K562 (cell line): Measurements from ENCODE around the gene POGLUT2. TPM values are rescaled to one million over a fixed set of nuclear protein-coding genes. Genes with fewer than 3 reads are reported as not detected.

ENCODE experiments used
- CREB3 ChIP-seq: fragments of 450-650 bp; conservative IDR thresholded peaks from 2 replicates; pipeline ENCODE4 v1.6.1; 2016; ENCODE audit warnings: missing genetic modification characterization, low read depth, mild to moderate bottlenecking, missing compliant biosample characterization, moderate library complexity
- ESRRA ChIP-seq: fragments of 450-650 bp; IDR thresholded peaks from 2 replicates; pipeline ENCODE4 v1.6.1; 2014; ENCODE audit warnings: low read depth, mild to moderate bottlenecking, moderate library complexity, borderline replicate concordance
- FOXJ3 ChIP-seq: sonication (generic); formaldehyde crosslinking; IDR thresholded peaks from 2 replicates; pipeline ENCODE4 v1.4.0; 2020; ENCODE audit warnings: mild to moderate bottlenecking, missing genetic modification reagents
- FOXM1 ChIP-seq, 2 experiments: fragments of 450-650 bp in 1 of 2; sonication (generic) in 1 of 2; formaldehyde crosslinking in 1 of 2; IDR thresholded peaks; 2 replicates each; pipeline versions ENCODE4 v1.6.1 to v1.9.0; 2017 to 2022; ENCODE audit warnings: low read depth in 2 of 2, mild to moderate bottlenecking in 2 of 2, missing genetic modification reagents in 1 of 2, moderate library complexity in 1 of 2
- HNRNPK ChIP-seq: fragments of 200-400 bp; formaldehyde crosslinking; IDR thresholded peaks from one replicate; pipeline ENCODE4 v1.6.1; 2018; ENCODE audit warnings: mild to moderate bottlenecking, low read depth, low read length; ENCODE audit not compliant: poor library complexity, severe bottlenecking
- ILF3 ChIP-seq: fragments of 450-650 bp; IDR thresholded peaks from 2 replicates; pipeline ENCODE4 v1.6.1; 2018; ENCODE audit warnings: antibody characterized with exemption, mild to moderate bottlenecking, moderate library complexity, borderline replicate concordance
- MYBL2 ChIP-seq, 2 experiments: fragments of 450-650 bp in 1 of 2; sonication (generic) in 1 of 2; formaldehyde crosslinking in 1 of 2; IDR thresholded peaks; 2 replicates each; pipeline versions ENCODE4 v1.6.1 to v1.8.1; 2017 to 2022; ENCODE audit warnings: borderline replicate concordance in 1 of 2, inconsistent platforms in 1 of 2, low read depth in 1 of 2, mild to moderate bottlenecking in 1 of 2, missing genetic modification reagents in 1 of 2, moderate library complexity in 1 of 2
- NCOA4 ChIP-seq: fragments of 450-650 bp; IDR thresholded peaks from 2 replicates; pipeline ENCODE4 v1.6.1; 2018; ENCODE audit warnings: mild to moderate bottlenecking; ENCODE audit not compliant: partially characterized antibody
- PKNOX1 ChIP-seq: fragments of 450-650 bp; IDR thresholded peaks from 2 replicates; pipeline ENCODE4 v1.6.1; 2016
- POLR2A ChIP-seq: fragments of 450-650 bp; conservative IDR thresholded peaks from 2 replicates; pipeline ENCODE4 v1.6.1; 2016
- PTTG1 ChIP-seq: fragments of 450-650 bp; IDR thresholded peaks from 2 replicates; pipeline ENCODE4 v1.6.1; 2016; ENCODE audit warnings: low read depth, mild to moderate bottlenecking, missing genetic modification characterization, missing compliant biosample characterization
- RBM25 ChIP-seq: fragments of 200-400 bp; formaldehyde crosslinking; IDR thresholded peaks from 2 replicates; pipeline ENCODE4 v1.6.1; 2018; ENCODE audit warnings: low read length, low read depth, moderate library complexity; ENCODE audit not compliant: severe bottlenecking
- RCOR1 ChIP-seq, 2 experiments: IDR thresholded peaks; 2 replicates each; pipeline ENCODE4 v1.6.1; 2012; ENCODE audit warnings: low read depth in 2 of 2, low read length in 2 of 2, borderline replicate concordance in 1 of 2, improper control_type of control experiment in 1 of 2
- SETDB1 ChIP-seq: IDR thresholded peaks from one replicate; pipeline ENCODE4 v1.6.1; 2012; ENCODE audit warnings: low read length, control low read depth, inconsistent platforms
- SMAD3 ChIP-seq: fragments of 450-650 bp; formaldehyde crosslinking; conservative IDR thresholded peaks from 2 replicates; pipeline ENCODE4 v1.4.0; 2020; ENCODE audit warnings: mild to moderate bottlenecking
- TRIM24 ChIP-seq, 2 experiments: fragments of 450-650 bp; IDR thresholded peaks; 2 replicates each; pipeline ENCODE4 v1.6.1; 2016
- U2AF2 ChIP-seq: fragments of 200-400 bp; formaldehyde crosslinking; optimal IDR thresholded peaks from 2 replicates; pipeline ENCODE3; 2017; ENCODE audit warnings: low read depth, mild to moderate bottlenecking, low read length
- ZC3H4 ChIP-seq: sonication (generic); formaldehyde crosslinking; IDR thresholded peaks from 2 replicates; pipeline ENCODE4 v1.9.0; 2021; ENCODE audit warnings: missing genetic modification reagents, borderline replicate concordance
- ZMIZ1 ChIP-seq, 2 experiments: fragments of 150-350 bp in 1 of 2; IDR thresholded peaks; 2 replicates each; pipeline ENCODE4 v1.6.1; 2012 to 2016; ENCODE audit warnings: low read depth in 2 of 2, low read length in 2 of 2, mild to moderate bottlenecking in 1 of 2, moderate library complexity in 1 of 2
- ZNF384 ChIP-seq: IDR thresholded peaks from 2 replicates; pipeline ENCODE4 v1.6.1; 2012; ENCODE audit warnings: low read depth, low read length, improper control_type of control experiment
- ZNF551 ChIP-seq: fragments of 250-450 bp; sonication (Bioruptor Pico); IDR thresholded peaks from 2 replicates; pipeline ENCODE4 v1.5.0; 2021; ENCODE audit warnings: mild to moderate bottlenecking, moderate library complexity
- ZNF696 ChIP-seq: fragments of 250-450 bp; sonication (Bioruptor Pico); conservative IDR thresholded peaks from 2 replicates; pipeline ENCODE4 v1.4.0; 2020; ENCODE audit warnings: mild to moderate bottlenecking, moderate library complexity
- ZNF76 ChIP-seq: fragments of 250-450 bp; sonication (Bioruptor Pico); IDR thresholded peaks from 2 replicates; pipeline ENCODE4 v1.4.0; 2020; ENCODE audit warnings: mild to moderate bottlenecking, moderate library complexity, borderline replicate concordance
- polyA plus RNA-seq, 8 experiments: library from polyadenylated mRNA; depleted of rRNA in 4 of 8; stranded (reverse) in 5 of 8; unstranded in 3 of 8; fragments of >200 nt; fragmentation: Nextera tagmentation in 2 of 8; fragmentation: Illumina TruSeq in 1 of 8; extraction: Ambion mirVana in 2 of 8; extraction: Trizol in 1 of 8; gene quantifications; 2 replicates each; pipeline versions ENCODE4 v1.2.1 to v1.2.3, GENCODE V29; 2011 to 2014; ENCODE audit warnings: inconsistent platforms in 1 of 8, missing spikeins in 1 of 8
- total RNA-seq, 7 experiments: library from RNA; depleted of rRNA in 6 of 7; stranded (reverse); fragments of >200 nt in 6 of 7; fragmentation: Illumina TruSeq in 2 of 7; extraction: Trizol in 2 of 7; gene quantifications; 2 replicates each; pipeline versions ENCODE4 v1.2.1 to v1.2.3, GENCODE V29; 2011 to 2021; ENCODE audit warnings: low replicate concordance in 1 of 7

Gene POGLUT2
- total and polyA plus RNA-seq, 9 of the 15 experiments (the other 6 are each of a cell fraction or from before 2014, with no cell fraction given), result 3.8 to 11.8 (median 10.8) TPM

GRCh38 chr13:102773441-102774213, 25.1 kb downstream of the POGLUT2 start, which contains the start of gene TEX30 (continued):
- TF ChIP-seq ZC3H4 (no peak), ILF3 (no peak), RCOR1 (IDR thresholded peaks at IDR 0.05; ENCODE audit: borderline replicate concordance in 1 of 2, low read depth in 2 of 2, low read length in 2 of 2) (no peak), TRIM24 (IDR thresholded peaks at IDR 0.05) (no peak), ZNF696 (CRISPR knock-in tag) (no peak), ZNF384 (no peak), PKNOX1 (no peak), NCOA4 (no peak), FOXM1 (IDR thresholded peaks at IDR 0.05; ENCODE audit: low read depth) (no peak), FOXM1 (CRISPR knock-in tag; IDR thresholded peaks at IDR 0.05; ENCODE audit: low read depth) (no peak), ZMIZ1 (IDR thresholded peaks at IDR 0.05; ENCODE audit: low read depth in 2 of 2, low read length in 2 of 2) (no peak), U2AF2 (no peak), RBM25 (no peak), SMAD3 (CRISPR knock-in tag) (no peak), ZNF76 (CRISPR knock-in tag) (no peak), FOXJ3 (CRISPR knock-in tag) (no peak), CREB3 (tag) (no peak), POLR2A (peak; percentile 84), HNRNPK (no peak), PTTG1 (tag) (no peak), MYBL2 (IDR thresholded peaks at IDR 0.05; ENCODE audit: low read depth) (no peak), MYBL2 (CRISPR knock-in tag; IDR thresholded peaks at IDR 0.05; ENCODE audit: borderline replicate concordance) (no peak), ZNF551 (no peak), SETDB1 (no peak), ESRRA (0 out of 2 replicates have a peak, but pooled peaks have one; percentile 44)
